Upper lobe of left lung (tissue), 4 donors: Measurements from ENCODE around the gene CTU2.

Source experiments
- POLR2A ChIP-seq, 4 donors: fragments of 450-650 bp; IDR thresholded peaks; one replicate each; pipeline ENCODE4 v1.5.1; 2016 to 2017; ENCODE audit warnings: antibody characterized with exemption in 4 of 4, mild to moderate bottlenecking in 2 of 4
- POLR2AphosphoS5 ChIP-seq, 2 donors: sonication (generic); formaldehyde crosslinking; IDR thresholded peaks; one replicate each; pipeline ENCODE4 v1.5.1; 2017; ENCODE audit warnings: antibody characterized with exemption in 2 of 2
- TF ChIP-seq, protein P1 (sequence below), 6 experiments: fragments of 450-650 bp in 4 of 6; fragments of 200-600 bp in 2 of 6; sonication (generic) in 2 of 6; IDR thresholded peaks; one replicate each; pipeline ENCODE4 v1.5.1; 2016 to 2019; ENCODE audit warnings: antibody characterized with exemption in 6 of 6

DNA sequence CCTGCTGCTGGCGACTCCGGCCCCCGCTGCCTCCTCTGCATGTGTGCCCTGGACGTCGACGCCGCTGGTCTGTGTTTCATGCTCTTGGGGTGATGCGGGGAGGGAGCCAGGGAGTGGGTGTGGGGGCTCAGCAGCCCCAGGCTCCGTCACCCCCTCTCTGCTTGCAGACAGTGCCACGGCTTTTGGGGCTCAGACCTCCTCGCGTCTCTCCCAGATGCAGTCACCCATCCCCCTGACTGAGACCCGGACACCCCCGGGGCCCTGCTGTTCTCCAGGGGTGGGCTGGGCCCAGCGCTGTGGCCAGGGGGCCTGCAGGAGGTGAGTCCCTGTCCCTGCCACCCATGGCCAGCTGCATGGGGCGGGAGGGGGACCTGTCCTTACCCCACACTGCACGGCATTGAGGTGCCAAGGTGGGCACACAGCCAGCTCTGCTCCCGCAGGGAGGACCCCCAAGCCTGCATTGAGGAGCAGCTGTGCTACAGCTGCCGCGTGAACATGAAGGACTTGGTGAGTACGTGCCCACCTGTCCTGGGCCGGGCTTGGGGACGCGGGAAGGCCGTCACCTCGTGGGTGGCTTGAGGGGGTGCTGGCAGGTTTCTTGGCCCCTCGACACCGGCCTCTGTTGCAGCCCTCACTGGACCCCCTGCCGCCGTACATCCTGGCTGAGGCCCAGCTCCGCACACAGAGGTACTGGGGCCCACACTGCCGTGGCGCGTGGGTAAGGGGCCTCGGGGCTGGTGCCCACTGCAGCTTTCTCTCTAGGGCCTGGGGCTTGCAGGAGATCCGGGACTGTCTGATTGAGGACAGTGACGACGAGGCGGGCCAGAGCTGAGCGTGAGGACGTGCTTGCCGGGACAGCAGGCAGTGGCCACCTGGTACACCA, 8.4 kb downstream of the CTU2 start:
- TF ChIP-seq POLR2A (IDR thresholded peaks at IDR 0.05) (no peak), POLR2AphosphoS5 (IDR thresholded peaks at IDR 0.05) (no peak)
- TF ChIP-seq, protein P1, sequence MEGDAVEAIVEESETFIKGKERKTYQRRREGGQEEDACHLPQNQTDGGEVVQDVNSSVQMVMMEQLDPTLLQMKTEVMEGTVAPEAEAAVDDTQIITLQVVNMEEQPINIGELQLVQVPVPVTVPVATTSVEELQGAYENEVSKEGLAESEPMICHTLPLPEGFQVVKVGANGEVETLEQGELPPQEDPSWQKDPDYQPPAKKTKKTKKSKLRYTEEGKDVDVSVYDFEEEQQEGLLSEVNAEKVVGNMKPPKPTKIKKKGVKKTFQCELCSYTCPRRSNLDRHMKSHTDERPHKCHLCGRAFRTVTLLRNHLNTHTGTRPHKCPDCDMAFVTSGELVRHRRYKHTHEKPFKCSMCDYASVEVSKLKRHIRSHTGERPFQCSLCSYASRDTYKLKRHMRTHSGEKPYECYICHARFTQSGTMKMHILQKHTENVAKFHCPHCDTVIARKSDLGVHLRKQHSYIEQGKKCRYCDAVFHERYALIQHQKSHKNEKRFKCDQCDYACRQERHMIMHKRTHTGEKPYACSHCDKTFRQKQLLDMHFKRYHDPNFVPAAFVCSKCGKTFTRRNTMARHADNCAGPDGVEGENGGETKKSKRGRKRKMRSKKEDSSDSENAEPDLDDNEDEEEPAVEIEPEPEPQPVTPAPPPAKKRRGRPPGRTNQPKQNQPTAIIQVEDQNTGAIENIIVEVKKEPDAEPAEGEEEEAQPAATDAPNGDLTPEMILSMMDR (IDR thresholded peaks at IDR 0.05), result no peak
